Parathyroid adenoma (tissue), 2 donors: ENCODE results near the gene GIPR.

Source experiments
- H2AFZ ChIP-seq: fragments of 300-600 bp; sonication (generic); one replicate; pipeline ENCODE4 v1.7.0; 2017; ENCODE audit warnings: antibody characterized with exemption, mild to moderate bottlenecking
- H3K27ac ChIP-seq: fragments of 300-600 bp; sonication (generic); one replicate; pipeline ENCODE4 v1.7.0; 2017
- H3K27me3 ChIP-seq: fragments of 300-600 bp; sonication (generic); one replicate; pipeline ENCODE4 v1.7.0; 2017; ENCODE audit warnings: low read length; ENCODE audit not compliant: control insufficient read depth, insufficient read depth
- H3K36me3 ChIP-seq: fragments of 300-600 bp; sonication (generic); one replicate; pipeline ENCODE4 v1.7.0; 2017; ENCODE audit warnings: low read length; ENCODE audit not compliant: control insufficient read depth, insufficient read depth
- H3K4me1 ChIP-seq: fragments of 300-600 bp; sonication (generic); one replicate; pipeline ENCODE4 v1.7.0; 2017; ENCODE audit warnings: control low read depth
- H3K4me2 ChIP-seq: fragments of 300-600 bp; sonication (generic); one replicate; pipeline ENCODE4 v1.7.0; 2017; ENCODE audit warnings: low read length
- H3K4me3 ChIP-seq: fragments of 300-600 bp; sonication (generic); one replicate; pipeline ENCODE4 v1.7.0; 2017; ENCODE audit warnings: low read depth, low read length
- H3K79me2 ChIP-seq: fragments of 300-600 bp; sonication (generic); one replicate; pipeline ENCODE4 v1.7.0; 2017; ENCODE audit warnings: control low read depth
- H3K9ac ChIP-seq: fragments of 300-600 bp; sonication (generic); one replicate; pipeline ENCODE4 v1.7.0; 2017; ENCODE audit warnings: mild to moderate bottlenecking
- H3K9me3 ChIP-seq: fragments of 300-600 bp; sonication (generic); one replicate; pipeline ENCODE4 v1.7.0; 2017; ENCODE audit warnings: low read length; ENCODE audit not compliant: control insufficient read depth
- TF ChIP-seq, protein P1 (sequence below): fragments of 300-600 bp; sonication (generic); IDR thresholded peaks from one replicate; pipeline ENCODE4 v1.7.0; 2017; ENCODE audit warnings: antibody characterized with exemption, mild to moderate bottlenecking
- donor health status: primary hyperparathyroidism.

The GIPR gene

DNA sequence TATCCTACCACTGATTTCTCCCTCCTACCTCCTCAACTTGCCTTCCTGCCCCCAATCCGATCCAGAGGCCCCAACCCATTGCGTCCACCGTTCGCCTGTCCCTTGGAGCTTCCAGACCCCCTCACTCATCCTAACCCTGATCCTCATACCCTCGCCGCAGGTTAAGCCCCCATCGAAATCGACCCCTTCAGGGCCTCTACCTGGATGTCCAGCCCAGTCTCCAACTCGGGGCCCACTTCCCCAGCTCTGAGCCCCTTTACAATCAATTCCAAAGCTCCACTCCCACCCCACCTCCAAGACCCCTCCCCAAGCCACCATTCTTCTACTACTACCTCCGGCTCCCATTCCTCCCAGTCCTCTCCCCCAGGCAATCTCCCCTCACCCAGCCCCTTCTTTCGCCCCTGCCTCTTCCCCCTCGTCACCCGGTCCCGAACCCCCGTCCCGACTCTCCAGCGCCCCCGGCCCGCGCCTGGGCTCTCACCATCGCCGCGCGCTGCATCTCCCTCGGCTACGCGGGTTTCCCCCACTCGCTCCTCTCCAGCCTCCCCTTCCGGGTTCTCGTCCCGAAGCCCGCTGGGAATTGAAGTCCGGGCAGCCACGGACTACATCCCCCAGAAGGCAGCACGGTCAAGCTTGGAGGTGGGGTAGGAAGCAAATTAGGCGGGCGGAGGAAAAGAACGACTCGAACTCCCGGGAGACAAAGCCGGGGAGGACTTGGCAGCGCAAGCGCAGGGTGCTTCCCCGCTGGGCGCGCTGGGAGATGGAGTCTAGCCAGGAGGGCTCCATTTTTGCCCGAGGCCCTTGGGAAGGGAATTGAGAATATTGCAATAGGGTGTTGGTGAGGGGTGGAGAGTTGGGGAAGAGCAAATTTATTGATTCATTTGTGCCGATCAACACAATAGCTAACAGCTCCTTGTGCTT, 62.6 kb downstream of the GIPR start, which contains the start of gene FBXO46:
TSS of gene FBXO46 (minus strand) at position 529 of the 921 bp plus-strand sequence. CDS start 17,401 bp downstream, outside the sequence.
- Histone ChIP-seq H3K4me2 (peak within 1 kb of the TSS; percentile 82), H3K27me3 (no peaks in the 10 kb centered on the region), H3K79me2 (peaks cover 47% of the 10 kb centered on the region), H3K4me1 (peaks cover 6% of the 10 kb centered on the region), H3K36me3 (no peaks in the 10 kb centered on the region), H3K27ac (peak within 1 kb of the TSS; percentile 34), H3K4me3 (peak within 1 kb of the TSS; percentile 56), H2AFZ (peak within 1 kb of the TSS; percentile 89), H3K9me3 (no peaks in the 10 kb centered on the region), H3K9ac (no peak within 1 kb of the TSS)
- TF ChIP-seq, protein P1, sequence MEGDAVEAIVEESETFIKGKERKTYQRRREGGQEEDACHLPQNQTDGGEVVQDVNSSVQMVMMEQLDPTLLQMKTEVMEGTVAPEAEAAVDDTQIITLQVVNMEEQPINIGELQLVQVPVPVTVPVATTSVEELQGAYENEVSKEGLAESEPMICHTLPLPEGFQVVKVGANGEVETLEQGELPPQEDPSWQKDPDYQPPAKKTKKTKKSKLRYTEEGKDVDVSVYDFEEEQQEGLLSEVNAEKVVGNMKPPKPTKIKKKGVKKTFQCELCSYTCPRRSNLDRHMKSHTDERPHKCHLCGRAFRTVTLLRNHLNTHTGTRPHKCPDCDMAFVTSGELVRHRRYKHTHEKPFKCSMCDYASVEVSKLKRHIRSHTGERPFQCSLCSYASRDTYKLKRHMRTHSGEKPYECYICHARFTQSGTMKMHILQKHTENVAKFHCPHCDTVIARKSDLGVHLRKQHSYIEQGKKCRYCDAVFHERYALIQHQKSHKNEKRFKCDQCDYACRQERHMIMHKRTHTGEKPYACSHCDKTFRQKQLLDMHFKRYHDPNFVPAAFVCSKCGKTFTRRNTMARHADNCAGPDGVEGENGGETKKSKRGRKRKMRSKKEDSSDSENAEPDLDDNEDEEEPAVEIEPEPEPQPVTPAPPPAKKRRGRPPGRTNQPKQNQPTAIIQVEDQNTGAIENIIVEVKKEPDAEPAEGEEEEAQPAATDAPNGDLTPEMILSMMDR = peak; percentile 24
